Activated CD8-positive, alpha-beta memory T cell treated with anti-CD3 and anti-CD28 coated beads for 36 hours (primary cell): ENCODE results near the gene DCP2. TPM values are rescaled to one million over a fixed set of nuclear protein-coding genes. Genes with fewer than 3 reads are reported as not detected.
"Not testable (repeated sequence)": the region's sequence is repeated elsewhere in the genome, so short reads cannot be mapped to it uniquely, and the experiment has no call there.

ENCODE experiments used
- CTCF ChIA-PET: fragments of 350-600 bp; sonication (Branson Sonifier 250); formaldehyde crosslinking; loops from one replicate; lab custom pipeline; 2021; ENCODE audit warnings: antibody characterized with exemption; lab: Charles Lee
- POLR2A ChIA-PET: fragments of 350-600 bp; sonication (Branson Sonifier 250); formaldehyde crosslinking; loops from one replicate; lab custom pipeline; 2021; ENCODE audit warnings: antibody characterized with exemption; lab: Charles Lee
- total RNA-seq, 2 experiments: library from RNA; stranded (reverse); gene quantifications; one replicate each; pipeline ENCODE4 v1.2.3, GENCODE V29; 2021

DCP2 gene
- 10 to 100 TPM; 63.6 to 64.0 TPM for total RNA-seq

DNA sequence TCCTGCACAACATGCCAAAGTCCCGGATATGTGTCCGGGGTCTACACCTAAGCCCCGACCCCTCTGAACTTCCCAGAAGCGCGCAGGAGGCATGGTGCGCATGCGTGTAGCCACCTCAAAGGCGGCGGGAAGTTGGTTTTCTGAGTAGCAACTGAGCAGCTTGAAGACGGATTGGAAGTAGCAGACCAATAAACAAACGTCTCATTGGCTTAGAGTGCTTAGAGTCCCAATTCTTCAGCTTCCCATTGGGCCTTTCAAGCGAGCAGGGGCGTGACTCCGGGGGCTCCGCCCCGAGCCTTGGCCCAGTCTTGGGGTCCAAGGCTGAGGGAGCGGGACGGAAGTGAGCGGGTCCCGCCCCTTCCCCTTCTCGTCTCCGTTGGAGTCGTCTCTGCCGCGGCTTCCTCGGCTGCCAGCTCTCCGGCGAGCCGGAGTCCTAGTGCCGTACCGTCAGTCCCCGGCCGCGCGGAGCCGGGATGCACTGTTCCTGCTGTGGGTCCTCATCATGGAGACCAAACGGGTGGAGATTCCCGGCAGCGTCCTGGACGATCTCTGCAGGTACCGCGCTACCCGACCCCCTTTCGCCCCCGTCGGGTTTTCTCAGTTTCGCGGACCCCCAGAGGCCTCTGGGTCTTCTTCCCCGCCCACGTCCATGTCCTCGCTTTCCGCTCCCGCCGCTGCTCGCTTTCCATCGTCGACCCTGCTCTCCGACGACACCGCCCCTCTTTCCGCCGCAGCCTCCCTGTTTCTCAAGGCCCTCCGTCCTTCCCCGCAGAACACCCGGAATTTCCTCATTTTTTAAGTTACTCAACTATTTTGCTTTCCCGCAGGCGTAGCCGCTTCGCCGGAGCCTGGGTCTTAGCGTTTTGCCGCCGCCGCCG lies at the start of gene DCP2:
TSS of gene DCP2 (plus strand) at position 367 of the 878 bp plus-strand sequence. CDS start at position 503, 136 bp downstream.
- POLR2A ChIA-PET: interaction anchor here (0.5 to 1.8 kb wide), 9 partner anchors 10 to 537 kb away, joined by 3 to 13 read pairs (median 5); partner anchors contain the start of genes REEP5, SRP19 and YTHDC2
- CTCF ChIA-PET: interaction anchor here (0.5 to 2.4 kb wide), 6 partner anchors 12 to 348 kb away, joined by 3 to 14 read pairs (median 5); partner anchors contain the start of gene REEP5

DNA sequence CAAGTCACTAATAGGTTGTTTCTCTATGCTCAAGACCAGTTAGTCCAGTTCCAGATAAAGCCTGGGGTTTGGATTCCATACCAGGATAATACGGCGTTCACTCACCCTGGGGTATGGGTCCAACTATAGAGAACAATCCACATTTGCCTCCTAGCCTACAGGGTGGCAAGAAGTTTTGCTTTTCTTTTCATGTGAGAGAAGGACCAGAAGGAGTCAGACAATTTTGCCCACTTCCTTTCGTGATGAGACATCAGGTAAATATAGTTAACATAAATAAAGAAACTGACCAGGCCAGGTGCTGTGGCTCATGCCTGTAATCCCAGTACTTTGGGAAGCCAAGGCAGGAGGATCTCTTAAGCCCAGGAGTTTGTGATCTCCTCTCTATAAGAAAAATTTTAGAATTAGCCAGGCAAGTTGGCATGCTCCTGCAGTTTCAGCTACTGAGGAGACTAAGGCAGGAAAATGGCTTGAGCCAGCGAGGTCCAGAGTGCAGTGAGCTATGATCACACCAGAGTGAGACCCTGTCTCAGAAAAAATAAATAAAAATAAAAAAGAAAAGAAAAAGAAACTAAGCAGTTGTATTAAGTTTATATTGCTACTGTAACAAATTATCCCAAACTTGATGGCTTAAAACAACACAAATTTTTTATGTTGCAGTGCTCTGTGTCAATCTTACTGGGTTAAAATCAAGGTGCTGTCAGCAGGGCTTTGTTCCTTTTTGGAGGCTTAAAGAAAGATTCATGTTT lies 47.1 kb upstream of the DCP2 start:
- ChIA-PET POLR2A (no interaction called here), CTCF (no interaction called here)

DNA sequence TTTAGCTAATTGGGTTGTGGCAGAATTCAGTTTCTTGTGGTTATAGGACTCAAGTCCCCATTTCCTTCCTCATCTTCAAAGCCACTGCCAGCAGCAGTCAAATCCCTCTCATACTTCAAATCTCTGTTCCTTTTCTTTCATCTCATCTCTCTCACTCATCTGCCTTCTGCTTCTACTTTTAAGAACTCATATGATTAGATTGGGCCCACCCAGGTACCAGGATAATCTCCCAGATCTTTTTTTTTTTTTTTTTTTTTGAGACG lies 46.6 kb upstream of the DCP2 start:
- CTCF ChIA-PET: no interaction called here
- POLR2A ChIA-PET: no interaction called here

DNA sequence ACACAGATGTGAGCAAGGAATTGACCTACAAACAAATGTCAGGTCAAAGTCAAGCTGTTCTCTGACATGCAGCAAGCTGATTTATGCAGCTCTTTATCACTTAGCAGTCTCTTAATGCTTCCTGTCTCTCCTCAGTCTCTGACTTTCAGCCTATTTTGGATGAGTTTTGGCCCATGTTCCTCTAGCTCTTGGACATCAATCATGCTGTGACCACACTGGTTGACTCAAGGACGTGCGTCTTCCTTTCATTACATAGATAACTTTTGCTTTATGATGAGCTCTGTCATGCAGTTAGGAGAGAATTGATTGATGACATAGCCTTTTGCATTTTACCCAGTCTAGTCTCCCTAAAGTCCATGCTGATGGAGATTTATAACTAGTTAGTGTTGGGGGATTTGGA lies 45.1 kb upstream of the DCP2 start:
- POLR2A ChIA-PET: interaction anchor here (0.7 to 1.5 kb wide), 2 partner anchors 10 to 19 kb away, joined by 3 read pairs; no protein-coding TSS in a partner anchor

DNA sequence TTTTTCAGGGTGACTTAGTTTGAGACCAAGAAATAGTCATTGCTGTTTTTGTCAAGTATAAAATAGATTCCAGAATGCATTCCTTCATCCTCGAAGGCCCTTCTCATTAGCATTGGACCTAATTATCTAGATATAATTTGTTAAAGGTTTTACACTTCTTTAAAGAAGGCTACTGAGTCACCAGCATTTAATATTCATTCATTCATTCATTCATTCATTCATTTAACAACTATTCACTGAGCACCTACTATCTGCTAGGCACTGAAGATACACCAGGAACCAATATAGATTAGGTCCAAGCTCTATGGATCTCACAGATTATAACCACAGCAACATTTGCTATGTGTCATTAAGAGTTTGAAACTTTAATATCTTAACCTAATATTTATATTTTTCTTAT lies 43.5 kb upstream of the DCP2 start:
- POLR2A ChIA-PET: interaction anchor here (0.6 kb wide), 1 partner anchor 18 kb away, joined by 4 read pairs; no protein-coding TSS in a partner anchor
- CTCF ChIA-PET: interaction anchor here (1.5 to 1.7 kb wide), 2 partner anchors 9 to 37 kb away, joined by 3 to 5 read pairs; no protein-coding TSS in a partner anchor

More for the DNA sequence above, 45.1 kb upstream of the DCP2 start:
- CTCF ChIA-PET: no interaction called here

DNA sequence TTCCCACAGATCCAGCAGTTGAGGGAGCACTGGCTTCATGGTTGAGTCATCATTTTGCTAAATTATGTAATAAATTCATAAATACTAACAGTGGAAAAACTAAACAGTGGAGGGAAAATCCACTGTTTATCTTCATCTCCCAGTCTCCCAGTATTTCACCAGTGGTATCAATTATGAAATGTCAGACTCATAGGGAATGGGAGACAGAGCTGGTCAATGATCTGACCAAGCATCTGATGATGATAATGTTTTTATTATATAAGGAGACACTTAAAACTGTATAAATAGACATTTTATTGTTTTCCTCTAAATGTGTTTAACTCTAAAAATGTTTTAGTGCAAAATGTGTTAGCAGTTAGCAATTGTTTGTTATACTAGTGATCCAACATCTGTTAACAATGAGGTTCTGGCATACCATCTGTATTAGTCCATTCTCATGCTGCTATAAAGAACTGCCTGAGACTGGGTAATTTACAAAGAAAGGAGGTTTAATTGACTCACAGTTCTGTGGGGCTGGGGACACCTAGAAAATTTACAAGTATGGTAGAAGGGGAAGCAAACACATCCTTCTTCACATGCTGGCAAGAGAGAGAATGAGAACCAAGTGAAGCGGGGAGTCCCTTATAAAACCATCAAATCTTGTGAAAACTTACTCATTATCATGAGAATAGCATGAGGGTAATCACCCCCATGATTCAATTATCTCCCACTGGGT lies 42.8 kb upstream of the DCP2 start:
- CTCF ChIA-PET: interaction anchor here (1.5 to 1.7 kb wide), 2 partner anchors 10 to 36 kb away, joined by 3 to 5 read pairs; no protein-coding TSS in a partner anchor
- POLR2A ChIA-PET: interaction anchor here (0.6 to 1.2 kb wide), 2 partner anchors 12 to 17 kb away, joined by 3 to 4 read pairs; partner anchors contain the start of gene REEP5

DNA sequence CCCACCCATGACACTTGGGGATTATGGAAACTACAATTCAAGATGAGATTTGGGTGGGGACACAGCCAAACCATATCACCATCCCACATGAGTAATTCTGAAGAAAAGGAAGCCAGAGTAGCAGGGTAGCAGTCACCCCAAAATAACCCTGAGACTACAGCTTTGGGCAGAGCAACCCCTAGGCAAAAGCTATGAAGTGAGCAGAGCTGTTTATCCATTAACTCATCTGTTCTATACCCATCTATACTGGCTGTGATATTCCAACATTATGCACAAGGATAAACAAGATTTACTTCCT lies 42.3 kb upstream of the DCP2 start:
- ChIA-PET CTCF (interaction anchor here (1.5 to 1.7 kb wide), 2 partner anchors 10 to 35 kb away, joined by 3 to 5 read pairs; no protein-coding TSS in a partner anchor), POLR2A (interaction anchor here (0.6 to 1.2 kb wide), 2 partner anchors 11 to 12 kb away, joined by 3 to 4 read pairs; partner anchors contain the start of gene REEP5)

DNA sequence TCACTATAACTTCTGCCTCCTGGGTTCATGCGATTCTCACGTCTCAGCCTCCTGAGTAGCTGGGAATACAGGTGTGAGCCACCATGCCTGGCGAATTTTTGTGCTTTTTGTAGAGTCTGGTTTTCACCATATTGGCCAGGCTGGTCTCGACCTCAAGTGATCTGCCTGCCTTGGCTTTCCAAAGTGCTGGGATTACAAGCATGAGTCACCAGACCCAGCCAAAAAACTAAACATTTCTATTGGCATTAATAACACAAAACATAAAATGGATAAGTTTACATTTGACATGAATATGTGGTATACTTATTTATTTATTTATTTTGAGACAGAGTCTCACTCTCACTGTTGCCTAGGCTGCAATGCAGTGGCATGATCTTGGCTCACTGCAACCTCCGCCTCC lies 40.9 kb upstream of the DCP2 start:
- CTCF ChIA-PET: no interaction called here
- POLR2A ChIA-PET: no interaction called here

DNA sequence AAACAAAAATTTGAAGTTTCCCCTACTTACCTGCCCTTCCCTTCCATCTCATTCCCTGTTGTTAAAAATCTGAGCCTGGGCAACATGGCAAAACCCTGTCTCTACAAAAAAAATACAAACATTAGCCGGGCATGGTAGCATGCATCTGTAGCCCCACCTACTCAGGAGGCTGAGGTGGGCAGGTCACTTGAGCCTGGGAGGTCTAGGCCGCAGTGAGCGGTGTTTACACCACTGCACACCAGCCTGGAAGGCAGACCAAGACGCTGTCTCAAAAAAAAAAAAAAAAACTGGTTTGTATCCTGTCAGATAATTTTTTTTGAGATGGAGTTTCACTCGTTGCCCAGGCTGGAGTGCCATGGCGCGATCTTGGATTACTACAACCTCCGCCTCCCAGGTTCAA lies 38.3 kb upstream of the DCP2 start:
- CTCF ChIA-PET: no interaction called here

DNA sequence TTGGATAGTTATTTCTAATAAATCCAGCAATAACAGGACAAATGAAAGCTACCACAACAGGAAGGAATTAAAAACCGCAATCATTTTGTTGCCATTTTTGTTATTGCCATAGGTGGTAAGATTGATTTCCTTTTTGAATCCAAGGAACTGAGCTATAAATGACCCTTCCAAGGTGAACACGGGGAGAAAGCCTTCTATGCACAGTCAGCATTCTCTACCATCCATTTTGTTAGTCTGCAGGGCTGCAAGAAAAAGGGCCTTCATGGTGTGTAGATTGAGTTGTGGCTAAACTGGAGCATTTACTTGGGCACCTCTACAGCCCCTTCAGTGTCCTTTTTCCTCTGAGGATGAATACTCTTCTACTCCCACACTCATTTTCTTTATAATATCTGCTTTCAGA lies 35.9 kb upstream of the DCP2 start:
- POLR2A ChIA-PET: no interaction called here
- CTCF ChIA-PET: no interaction called here

More for the DNA sequence above, 38.3 kb upstream of the DCP2 start:
- POLR2A ChIA-PET: no interaction called here

DNA sequence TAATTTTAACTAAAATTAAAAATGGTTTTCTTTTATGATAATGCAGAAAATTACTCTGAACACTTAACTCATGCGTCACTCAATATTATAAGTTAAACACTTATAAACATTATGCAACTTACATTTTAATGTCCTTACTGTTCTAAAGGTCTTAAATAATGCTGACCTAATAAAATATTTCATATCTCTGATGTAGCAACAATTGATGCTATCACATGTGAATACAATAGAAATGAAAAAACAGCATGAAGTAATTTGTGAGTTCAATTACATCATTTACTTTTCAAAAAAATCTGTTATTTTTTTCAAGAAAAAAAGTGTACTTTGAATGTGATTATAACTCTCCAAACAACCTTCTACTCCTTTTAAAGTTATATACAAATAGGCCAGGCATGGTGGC lies 28.1 kb upstream of the DCP2 start:
- ChIA-PET CTCF (interaction anchor here (1.9 kb wide), 1 partner anchor 16 kb away, joined by 4 read pairs; no protein-coding TSS in a partner anchor), POLR2A (no interaction called here)

DNA sequence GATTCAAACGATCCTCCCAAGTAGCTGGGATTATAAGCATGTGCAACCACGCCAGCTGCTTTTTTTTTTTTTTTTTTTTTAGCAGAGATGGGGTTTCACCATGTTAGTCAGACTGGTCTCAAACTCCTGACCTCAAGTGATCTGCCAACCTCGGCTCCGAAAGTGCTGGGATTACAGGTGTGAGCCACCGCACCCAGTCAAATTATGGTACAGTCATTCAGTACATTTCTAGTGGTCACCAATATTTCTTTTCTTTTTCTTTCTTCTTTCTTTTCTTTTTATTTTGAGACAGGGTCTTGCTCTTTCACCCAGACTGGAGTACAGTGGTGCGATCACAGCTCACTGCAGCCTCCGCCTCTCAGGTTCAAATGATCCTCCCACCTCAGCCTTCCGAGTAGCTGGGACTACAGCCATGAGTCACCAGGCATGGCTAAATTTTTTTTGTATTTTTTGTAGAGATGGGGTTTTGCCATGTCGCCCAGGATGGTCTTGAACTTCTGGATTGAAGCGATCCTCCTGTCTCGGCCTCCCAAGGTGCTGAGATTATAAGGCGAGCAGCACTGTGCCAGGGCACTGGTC lies 25.4 kb upstream of the DCP2 start:
- POLR2A ChIA-PET: interaction anchor here (0.6 to 0.9 kb wide), 8 partner anchors 8 to 1632 kb away, joined by 3 to 6 read pairs (median 4); partner anchors contain the start of gene DCP2
- CTCF ChIA-PET: interaction anchor here (0.6 to 1.5 kb wide), 5 partner anchors 14 to 1638 kb away, joined by 3 to 6 read pairs (median 3); partner anchors contain the start of gene DCP2

DNA sequence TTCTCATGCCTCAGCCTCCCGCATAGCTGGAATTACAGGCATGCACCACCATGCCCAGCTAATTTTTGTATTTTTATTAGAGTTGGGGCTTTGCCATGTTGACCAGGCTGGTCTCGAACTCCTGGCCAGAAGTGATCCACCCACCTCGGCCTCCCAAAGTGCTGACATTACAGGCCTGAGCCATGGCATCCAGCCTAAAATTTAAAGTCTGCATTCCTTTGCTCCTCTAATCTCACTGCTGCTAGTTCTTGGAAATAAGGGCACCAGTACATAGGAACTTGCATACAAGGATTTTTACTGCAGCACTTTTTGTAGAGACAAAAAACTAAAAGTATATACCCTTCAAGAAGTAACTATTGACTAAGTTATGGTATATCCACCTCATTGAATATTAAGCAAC lies 20.0 kb upstream of the DCP2 start:
- POLR2A ChIA-PET: no interaction called here
- CTCF ChIA-PET: no interaction called here

DNA sequence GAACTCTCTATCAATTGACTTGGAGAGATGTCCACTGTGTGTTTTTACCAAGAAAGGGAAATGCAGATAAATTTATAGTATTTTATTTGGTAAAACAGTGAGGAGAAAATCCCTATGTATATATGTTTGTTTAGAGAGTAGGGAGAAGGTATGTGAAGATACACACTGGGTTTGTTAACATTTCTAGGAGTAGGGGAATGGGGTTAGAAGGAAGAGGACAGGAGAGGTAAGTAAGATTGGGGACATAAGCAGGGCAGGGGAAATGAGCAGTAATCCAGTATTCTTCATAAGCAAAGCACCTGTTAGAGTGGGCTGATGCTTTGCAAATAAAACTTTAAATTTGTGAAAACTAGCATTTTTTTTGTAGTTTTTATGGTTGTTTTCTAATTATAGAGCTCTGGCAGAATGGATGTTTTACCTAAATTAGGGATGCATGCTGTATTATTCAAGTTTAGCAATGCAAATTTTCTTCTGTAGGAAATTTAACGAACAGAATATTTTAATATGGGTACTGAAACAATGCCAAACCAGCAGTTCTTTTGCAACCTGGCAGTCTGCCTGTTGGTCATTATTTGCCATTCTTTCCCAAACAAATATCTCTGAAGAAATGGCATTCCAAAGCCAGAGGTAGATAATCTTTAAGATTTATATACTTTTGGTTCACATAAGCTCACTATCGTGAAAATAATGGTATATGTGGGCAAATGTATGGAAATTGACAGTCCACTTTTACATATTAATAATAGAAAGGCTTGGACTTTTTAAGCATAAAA lies 19.4 kb upstream of the DCP2 start:
- ChIA-PET POLR2A (no interaction called here), CTCF (no interaction called here)

DNA sequence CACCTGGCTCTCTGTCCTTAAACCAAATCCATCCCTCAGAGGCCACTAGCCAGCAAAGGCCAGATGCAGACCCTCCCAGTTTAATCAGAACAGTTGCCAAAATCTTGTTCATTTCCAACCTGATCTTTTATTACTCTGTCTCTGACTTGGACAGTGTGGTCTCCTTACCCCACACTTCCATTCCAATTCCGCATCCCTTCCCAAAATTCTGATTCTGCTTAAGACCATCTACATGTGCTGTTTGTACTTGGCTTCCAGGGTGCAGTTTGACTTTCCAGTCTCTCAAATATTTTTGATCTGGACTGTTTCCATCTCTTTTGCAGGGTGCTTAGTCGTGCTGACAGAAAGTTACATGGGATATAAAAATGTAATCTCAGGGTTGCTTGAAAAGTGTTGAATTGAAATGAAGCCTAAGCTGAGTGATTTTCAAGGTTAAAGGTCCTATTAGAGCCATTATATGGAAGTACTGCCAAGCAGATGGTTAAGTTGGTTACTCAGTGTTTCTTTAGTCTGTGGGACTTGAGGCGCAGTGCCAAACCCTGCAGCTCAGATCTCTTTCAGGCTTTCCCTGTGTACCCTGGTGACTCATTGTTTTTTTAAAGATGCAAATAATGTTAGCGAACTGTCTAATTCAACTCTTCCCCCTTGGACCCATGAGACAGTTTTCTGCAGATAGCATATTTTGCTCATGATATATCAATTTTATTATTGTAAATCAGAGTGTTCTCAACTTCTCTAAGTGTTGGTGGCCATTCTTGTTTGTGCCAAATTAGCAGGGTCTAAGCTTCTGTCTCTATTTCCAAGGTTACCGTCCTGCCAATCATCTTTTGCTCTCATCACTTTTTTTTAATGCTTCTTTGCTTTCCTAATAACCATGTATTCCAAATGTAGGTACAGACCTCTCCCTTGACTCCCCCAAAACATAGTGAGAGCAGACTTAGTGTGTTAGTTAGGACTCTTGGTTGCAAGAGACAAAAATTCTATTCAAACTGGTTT lies 18.2 kb upstream of the DCP2 start:
- CTCF ChIA-PET: no interaction called here
- POLR2A ChIA-PET: no interaction called here

DNA sequence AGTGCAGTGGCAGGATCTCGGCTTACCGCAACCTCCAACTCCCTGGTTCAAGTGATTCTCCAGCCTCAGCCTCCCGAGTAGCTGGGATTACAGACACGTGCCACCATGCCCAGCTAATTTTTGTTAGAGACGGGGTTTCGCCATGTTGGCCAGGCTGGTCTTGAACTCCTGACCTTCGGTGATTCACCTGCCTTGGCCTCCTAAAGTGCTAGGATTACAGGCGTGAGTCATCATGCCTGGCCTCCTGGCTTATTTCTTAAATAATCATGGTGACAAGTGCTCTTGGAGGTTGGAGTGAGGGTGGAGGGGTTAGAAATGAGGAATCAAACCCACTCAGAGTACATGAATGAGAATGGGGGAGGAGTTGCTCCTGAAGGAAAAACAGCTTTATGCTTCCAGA lies 16.7 kb upstream of the DCP2 start:
- CTCF ChIA-PET: interaction anchor here (0.6 to 0.9 kb wide), 2 partner anchors 34 to 71 kb away, joined by 3 to 4 read pairs; no protein-coding TSS in a partner anchor
- POLR2A ChIA-PET: not testable (repeated sequence)

DNA sequence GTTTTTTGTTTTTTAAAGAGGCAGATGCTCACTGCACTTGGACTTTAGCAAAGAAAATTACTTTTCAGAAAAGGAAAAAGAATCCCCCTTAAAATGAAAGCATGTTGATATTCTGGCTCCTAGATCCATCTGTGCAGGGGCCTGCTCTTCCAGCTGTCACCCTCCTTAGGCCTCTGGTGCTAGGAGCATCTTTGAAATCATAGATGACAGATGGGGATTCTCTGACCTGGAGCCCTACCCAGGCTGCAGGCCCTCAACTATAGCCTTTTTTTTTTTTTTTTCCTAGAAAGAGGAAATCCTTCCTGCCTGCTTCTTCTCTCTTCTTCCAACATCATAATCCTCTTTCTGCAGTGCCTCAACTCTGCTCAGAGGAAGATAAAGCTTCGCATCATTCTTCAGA lies 16.3 kb upstream of the DCP2 start:
- CTCF ChIA-PET: interaction anchor here (0.6 to 1.6 kb wide), 3 partner anchors 16 to 71 kb away, joined by 3 to 4 read pairs (median 4); partner anchors contain the start of gene DCP2
- POLR2A ChIA-PET: no interaction called here
